ENCODE results near the gene CEP85. TPM values are rescaled to one million over a fixed set of nuclear protein-coding genes. Genes with fewer than 3 reads are reported as not detected.

The CEP85 gene
- total RNA-seq, 1 donor from 2014 or later = 1.7 TPM

GRCh38 chr1:26278303-26278702 lies 44.3 kb downstream of the CEP85 start:
- peak; percentile 97 for DNase-seq (ENCODE audit: low spot score)

GRCh38 chr1:26278724-26279455 lies 44.9 kb downstream of the CEP85 start:
- DNase-seq (ENCODE audit: low spot score) = peak; percentile 71

GRCh38 chr1:26279456-26280332 lies 45.7 kb downstream of the CEP85 start, which contains the start of gene SH3BGRL3:
Gene SH3BGRL3 (plus strand): TSS chr1:26280086. CDS start chr1:26280156, 70 bp downstream.
- peak; percentile 90 for DNase-seq (ENCODE audit: low spot score)

DNA sequence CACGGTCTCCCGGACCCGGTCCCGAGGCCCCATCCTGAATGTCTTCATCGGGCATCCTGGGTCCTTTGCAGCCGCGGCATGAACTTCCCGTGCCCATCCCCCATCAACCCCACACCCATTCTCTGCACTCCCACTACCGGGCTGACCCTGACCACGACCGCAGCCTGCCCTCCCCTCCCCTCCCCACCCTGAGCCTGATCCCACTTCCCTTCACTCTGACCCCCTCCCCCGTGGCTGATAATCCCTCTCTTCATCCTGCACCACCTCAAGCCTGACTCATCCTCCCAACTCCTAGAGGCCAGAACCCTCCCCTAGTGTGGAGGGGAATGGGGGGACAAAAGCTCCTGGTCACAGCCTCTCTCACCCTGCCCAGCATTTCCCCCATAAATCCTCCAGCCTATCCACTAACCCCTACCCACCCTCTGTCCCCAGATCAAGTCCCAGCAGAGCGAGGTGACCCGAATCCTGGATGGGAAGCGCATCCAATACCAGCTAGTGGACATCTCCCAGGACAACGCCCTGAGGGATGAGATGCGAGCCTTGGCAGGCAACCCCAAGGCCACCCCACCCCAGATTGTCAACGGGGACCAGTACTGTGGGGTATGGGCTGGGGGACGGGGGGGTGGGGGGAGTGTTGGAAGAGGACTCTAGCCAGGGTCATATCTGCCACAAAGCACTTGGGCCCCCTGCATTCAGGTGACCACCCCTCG lies 46.5 kb downstream of the CEP85 start:
- DNase-seq (ENCODE audit: low spot score) = peak; percentile 48

- no peak for DNase-seq (ENCODE audit: low spot score)
These were observed 47.3 kb downstream of the CEP85 start for GRCh38 chr1:26281091-26281958.

GRCh38 chr1:26281971-26282370 lies 48.0 kb downstream of the CEP85 start:
- DNase-seq (ENCODE audit: low spot score) = peak; percentile 70

- DNase-seq (ENCODE audit: low spot score) = no peak
These were observed 48.5 kb downstream of the CEP85 start for GRCh38 chr1:26282401-26282918.

DNA sequence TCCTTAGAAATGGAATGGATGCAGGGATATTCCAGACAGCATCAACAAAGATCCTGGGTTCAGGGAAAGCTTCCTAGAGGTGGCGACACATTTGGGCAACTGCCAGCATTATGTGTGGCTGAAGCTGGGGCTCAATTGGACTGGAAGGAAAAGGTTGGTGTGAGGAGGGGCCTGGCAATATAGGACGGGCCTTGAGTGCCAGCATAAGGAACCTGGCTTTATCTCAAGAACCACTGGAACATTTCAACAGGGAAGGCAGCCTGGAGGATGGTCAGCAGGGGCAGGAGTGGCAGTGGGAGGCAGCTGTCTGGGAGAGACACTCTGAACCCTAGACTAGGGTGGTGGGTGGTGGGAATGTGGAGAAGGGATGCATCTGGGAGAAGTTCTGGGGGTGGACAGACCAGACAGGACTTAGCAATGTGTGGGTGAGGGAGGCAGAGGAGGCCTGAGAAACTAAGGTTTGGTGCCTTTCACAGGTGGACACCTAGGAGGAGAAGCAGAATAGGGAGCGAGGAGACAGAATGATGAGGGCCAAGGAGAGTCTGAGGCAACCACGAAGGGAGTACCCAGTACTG lies 49.4 kb downstream of the CEP85 start:
- no peak for DNase-seq (ENCODE audit: low spot score)

DNA sequence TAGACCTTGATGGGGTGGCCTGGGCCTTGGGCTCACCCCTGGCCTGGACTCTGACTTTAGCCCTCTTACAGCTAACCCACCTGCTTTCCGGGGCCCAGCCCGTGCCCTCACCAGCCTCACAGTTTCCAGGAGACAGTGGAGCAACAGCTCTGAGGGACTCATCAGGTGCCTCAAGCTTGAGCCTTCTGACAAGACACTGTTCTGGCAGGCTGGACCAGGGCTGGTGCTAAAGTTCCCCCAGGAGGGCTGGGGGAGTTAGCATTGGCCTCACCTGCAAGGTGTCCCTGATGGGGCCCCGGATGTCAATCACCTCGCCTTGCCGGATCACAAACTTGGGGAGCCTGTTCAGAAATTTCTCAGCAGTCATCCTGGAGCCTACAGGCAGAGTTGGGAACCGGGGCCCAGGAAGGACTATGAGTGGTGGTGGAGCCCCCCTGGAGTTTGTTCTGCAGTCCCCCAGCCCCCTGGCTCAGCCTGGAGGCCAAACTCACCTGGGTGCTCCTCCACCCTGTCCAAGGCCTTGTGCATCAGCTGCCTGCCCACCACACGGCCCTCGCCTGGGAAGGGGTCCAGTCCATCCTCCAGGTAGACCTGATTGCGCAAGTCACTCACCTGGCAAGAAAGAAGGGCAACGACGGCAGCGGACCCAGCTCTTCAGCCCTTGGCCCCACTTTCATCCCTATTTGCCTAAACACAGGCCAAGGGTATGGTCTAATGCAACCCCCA lies 50.0 kb downstream of the CEP85 start:
- no peak for DNase-seq (ENCODE audit: low spot score)

- DNase-seq (ENCODE audit: low spot score) = peak; percentile 57
These were observed 50.8 kb downstream of the CEP85 start for GRCh38 chr1:26284597-26285347.

DNA sequence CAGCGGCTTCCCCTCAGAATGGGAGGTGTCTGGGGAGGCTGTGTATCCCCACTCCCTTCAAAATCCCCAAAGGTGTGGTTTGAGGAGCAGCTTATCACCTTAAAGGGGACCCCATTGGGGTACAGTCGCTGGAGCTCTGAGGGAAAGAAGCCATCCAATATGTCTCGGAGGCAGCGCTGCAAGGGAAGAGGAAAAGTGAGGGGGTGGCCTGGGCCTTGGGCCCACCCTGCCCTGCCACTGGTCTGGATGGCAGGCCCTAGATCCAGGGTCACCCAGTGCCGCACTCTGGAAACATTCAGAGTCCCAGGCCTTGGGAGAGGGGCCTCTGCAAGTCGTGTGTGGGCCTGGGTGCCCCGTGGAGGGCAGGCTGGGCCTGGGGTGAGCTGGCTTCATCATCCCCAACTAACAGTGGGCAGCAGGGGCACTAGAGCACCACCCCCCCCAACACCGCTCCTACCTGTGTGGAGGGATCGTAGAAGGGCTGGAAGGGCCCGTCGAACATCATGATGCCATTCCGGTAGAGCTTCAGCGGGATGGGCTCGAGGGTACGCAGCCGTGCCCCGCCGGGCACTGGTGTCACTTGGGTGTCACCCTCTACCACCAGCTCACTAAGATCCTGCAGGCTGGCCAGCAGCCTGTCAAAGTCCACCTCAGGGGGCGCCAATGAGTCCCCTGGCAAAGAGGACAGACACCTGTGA lies 51.5 kb downstream of the CEP85 start:
- DNase-seq (ENCODE audit: low spot score) = no peak

GRCh38 chr1:26286064-26286416 lies 52.0 kb downstream of the CEP85 start:
- DNase-seq (ENCODE audit: low spot score) = no peak

DNA sequence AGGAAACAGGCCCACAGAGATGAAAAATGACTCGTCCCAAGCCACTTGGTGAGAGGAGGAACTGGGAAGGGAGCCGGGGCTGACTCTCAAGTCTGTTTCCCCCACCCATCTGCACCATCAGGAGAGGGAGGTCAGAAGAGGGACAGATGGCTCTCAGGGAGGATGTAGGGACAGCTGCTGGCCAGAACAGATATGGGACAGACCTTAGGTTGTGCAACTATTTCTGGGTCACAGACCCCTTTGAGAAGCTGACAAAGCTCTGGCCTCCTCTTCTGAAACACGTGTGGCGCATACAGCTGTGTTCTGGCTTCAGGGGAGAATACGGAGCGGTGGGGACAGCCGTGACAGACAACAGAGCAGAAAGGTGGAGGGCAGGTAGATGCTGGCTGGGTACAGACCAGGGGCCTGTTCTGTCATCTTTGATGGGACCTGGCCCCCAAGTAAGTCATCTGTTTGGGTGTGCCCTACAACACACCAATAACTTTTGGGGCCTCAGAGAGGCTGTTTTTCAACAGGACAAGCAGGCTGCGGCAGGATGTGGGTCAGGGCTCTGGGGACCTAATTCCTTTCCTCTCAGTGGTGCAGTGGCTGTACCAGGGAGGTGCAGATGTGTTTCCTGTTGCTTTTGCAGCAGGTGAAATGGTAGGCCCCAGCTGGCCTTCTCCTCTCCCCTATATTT lies 53.2 kb downstream of the CEP85 start:
- DNase-seq (ENCODE audit: low spot score) = no peak

DNA sequence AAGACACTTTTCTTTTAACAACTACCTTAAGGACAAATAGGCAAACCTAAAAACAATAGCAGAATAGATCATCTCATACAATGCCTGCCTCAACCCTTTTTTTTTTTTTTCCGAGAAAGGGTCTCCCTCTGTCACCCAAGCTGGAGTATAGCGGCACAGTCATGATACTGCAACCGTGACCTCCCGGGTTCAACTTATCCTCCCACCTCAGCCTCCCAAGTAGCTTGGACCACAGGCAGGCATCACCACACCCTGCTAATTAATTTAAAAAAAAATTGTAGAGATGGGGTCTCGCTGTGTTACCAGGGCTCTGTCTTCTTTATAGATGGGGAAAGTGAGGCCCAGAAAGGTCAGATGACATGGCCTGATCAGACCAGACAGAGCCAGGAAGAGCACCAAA lies 53.8 kb downstream of the CEP85 start:
- DNase-seq (ENCODE audit: low spot score) = no peak

GRCh38 chr1:26288311-26288941 lies 54.4 kb downstream of the CEP85 start:
- no peak for DNase-seq (ENCODE audit: low spot score)

- no peak for DNase-seq (ENCODE audit: low spot score)
These were observed 55.4 kb downstream of the CEP85 start for GRCh38 chr1:26289158-26290059.
